Mononuclear cell (primary cell): Measurements from ENCODE around the gene PRAC2. TPM values are rescaled to one million over a fixed set of nuclear protein-coding genes. Genes with fewer than 3 reads are reported as not detected.

ENCODE experiments used
- H3K27me3 ChIP-seq: 2 replicates; pipeline ENCODE4 v1.6.0; 2011; ENCODE audit warnings: low read length, control low read depth; ENCODE audit not compliant: insufficient read depth
- H3K4me1 ChIP-seq: 2 replicates; pipeline ENCODE4 v1.5.1; 2011; ENCODE audit warnings: mild to moderate bottlenecking, low read length, control low read depth; ENCODE audit not compliant: insufficient read depth
- H3K4me3 ChIP-seq: 2 replicates; pipeline ENCODE4 v1.5.1; 2011; ENCODE audit warnings: mild to moderate bottlenecking, low read length, moderate library complexity
- H3K9me3 ChIP-seq: 2 replicates; pipeline ENCODE4 v1.5.1; 2011; ENCODE audit warnings: low read depth, mild to moderate bottlenecking, control low read depth, low read length
- total RNA-seq: library from RNA; depleted of rRNA; stranded (reverse); fragments of >200 nt; gene quantifications from one replicate; pipeline ENCODE4 v1.2.3, GENCODE V29; 2012

PRAC2 gene
- total RNA-seq, 1 donor = not detected

GRCh38 chr17:48738424-48738802 is 15.4 kb downstream of the PRAC2 start:
- H3K9me3 ChIP-seq = no peaks in the 10 kb centered on the region
- H3K4me3 ChIP-seq = no peak overlapping the region
- H3K27me3 ChIP-seq = peaks cover 100% of the 10 kb centered on the region
- H3K4me1 ChIP-seq = no peaks in the 10 kb centered on the region

GRCh38 chr17:48738803-48739526 is 16.0 kb downstream of the PRAC2 start:
- no peaks in the 10 kb centered on the region for H3K9me3 ChIP-seq
- peaks cover 100% of the 10 kb centered on the region for H3K27me3 ChIP-seq
- H3K4me1 ChIP-seq = no peaks in the 10 kb centered on the region
- H3K4me3 ChIP-seq = no peak overlapping the region

- no peaks in the 10 kb centered on the region for H3K9me3 ChIP-seq
- H3K4me1 ChIP-seq = no peaks in the 10 kb centered on the region
- H3K4me3 ChIP-seq = no peak overlapping the region
- peaks cover 99% of the 10 kb centered on the region for H3K27me3 ChIP-seq
Measured at GRCh38 chr17:48740537-48740936, 17.6 kb downstream of the PRAC2 start.

- Histone ChIP-seq H3K4me3 (no peak overlapping the region), H3K27me3 (peaks cover 99% of the 10 kb centered on the region), H3K9me3 (no peaks in the 10 kb centered on the region), H3K4me1 (no peaks in the 10 kb centered on the region)
Measured at GRCh38 chr17:48745381-48746275, 22.6 kb downstream of the PRAC2 start.

GRCh38 chr17:48746916-48747444 is 24.0 kb downstream of the PRAC2 start:
- no peak overlapping the region for H3K4me3 ChIP-seq
- H3K9me3 ChIP-seq = no peaks in the 10 kb centered on the region
- H3K27me3 ChIP-seq = peaks cover 99% of the 10 kb centered on the region
- H3K4me1 ChIP-seq = no peaks in the 10 kb centered on the region

- H3K9me3 ChIP-seq = no peaks in the 10 kb centered on the region
- H3K27me3 ChIP-seq = peaks cover 99% of the 10 kb centered on the region
- no peak overlapping the region for H3K4me3 ChIP-seq
- no peaks in the 10 kb centered on the region for H3K4me1 ChIP-seq
Measured at GRCh38 chr17:48747445-48748363, 24.7 kb downstream of the PRAC2 start.

- no peaks in the 10 kb centered on the region for H3K9me3 ChIP-seq
- peaks cover 2% of the 10 kb centered on the region for H3K4me1 ChIP-seq
- no peak overlapping the region for H3K4me3 ChIP-seq
- peaks cover 99% of the 10 kb centered on the region for H3K27me3 ChIP-seq
Measured at GRCh38 chr17:48748718-48749566, 26.0 kb downstream of the PRAC2 start.

- no peaks in the 10 kb centered on the region for H3K9me3 ChIP-seq
- H3K4me3 ChIP-seq = no peak overlapping the region
- peaks cover 12% of the 10 kb centered on the region for H3K4me1 ChIP-seq
Measured at GRCh38 chr17:48749621-48750553, 26.9 kb downstream of the PRAC2 start.

GRCh38 chr17:48751172-48751571 is 28.2 kb downstream of the PRAC2 start:
- Histone ChIP-seq H3K9me3 (no peaks in the 10 kb centered on the region), H3K27me3 (peaks cover 100% of the 10 kb centered on the region), H3K4me3 (no peak overlapping the region), H3K4me1 (peaks cover 22% of the 10 kb centered on the region)

More at GRCh38 chr17:48749621-48750553, 26.9 kb downstream of the PRAC2 start:
- H3K27me3 ChIP-seq = peaks cover 100% of the 10 kb centered on the region

- Histone ChIP-seq H3K27me3 (peaks cover 99% of the 10 kb centered on the region), H3K4me3 (no peak overlapping the region), H3K9me3 (no peaks in the 10 kb centered on the region), H3K4me1 (peaks cover 22% of the 10 kb centered on the region)
Measured at GRCh38 chr17:48751733-48752398, 28.9 kb downstream of the PRAC2 start.

GRCh38 chr17:48752399-48753288 is 29.7 kb downstream of the PRAC2 start:
- peaks cover 99% of the 10 kb centered on the region for H3K27me3 ChIP-seq
- no peaks in the 10 kb centered on the region for H3K9me3 ChIP-seq
- H3K4me1 ChIP-seq = peaks cover 22% of the 10 kb centered on the region
- no peak overlapping the region for H3K4me3 ChIP-seq
